Measurements from ENCODE around the gene MARCHF2. TPM values are rescaled to one million over a fixed set of nuclear protein-coding genes. Genes with fewer than 3 reads are reported as not detected.

The MARCHF2 gene
- total RNA-seq, 6 experiments from 2014 or later, result 22.5 to 146 (median 32.3) TPM

DNA sequence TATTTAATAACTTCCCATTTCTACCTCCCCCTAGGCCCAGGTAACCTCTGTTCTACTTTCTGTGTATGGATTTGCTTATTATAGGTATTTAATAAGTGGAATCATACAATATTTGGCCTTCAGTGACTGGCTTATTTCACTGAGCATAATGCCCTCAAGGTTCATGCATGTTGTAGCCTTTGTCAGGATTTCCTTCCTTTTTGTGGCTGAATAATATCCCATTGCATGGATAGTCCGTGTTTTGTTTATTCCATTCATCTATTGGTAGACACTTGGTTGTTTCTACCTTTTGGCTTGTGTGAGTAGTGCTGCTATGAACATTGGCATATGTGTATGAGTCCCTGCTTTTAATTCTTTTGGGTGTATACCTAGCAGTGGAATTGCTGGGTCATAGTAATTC is 41.1 kb downstream of the MARCHF2 start:
- no peaks in the 10 kb centered on the region for H3K9me3 ChIP-seq
- no peak for ATAC-seq
- H3K27ac ChIP-seq, result no peak overlapping the region
- H3K36me3 ChIP-seq, result peaks cover 0 to 22% (median 10%) of the 10 kb centered on the region in 4 donors
- intact Hi-C loops (cut with DNase I), result no loop called here
- H3K4me3 ChIP-seq, result no peak overlapping the region
- WGBS (ENCODE audit: insufficient coverage, low coverage, low lambda C conversion rate, missing lambda C conversion rate), result 55% methylated on average over 1 of the region's 1 CpG
- H3K27me3 ChIP-seq, result no peaks in the 10 kb centered on the region
- DNase-seq, result no peak
- TF ChIP-seq POLR2A (IDR thresholded peaks at IDR 0.05), result no peak
- TF ChIP-seq, protein P1, sequence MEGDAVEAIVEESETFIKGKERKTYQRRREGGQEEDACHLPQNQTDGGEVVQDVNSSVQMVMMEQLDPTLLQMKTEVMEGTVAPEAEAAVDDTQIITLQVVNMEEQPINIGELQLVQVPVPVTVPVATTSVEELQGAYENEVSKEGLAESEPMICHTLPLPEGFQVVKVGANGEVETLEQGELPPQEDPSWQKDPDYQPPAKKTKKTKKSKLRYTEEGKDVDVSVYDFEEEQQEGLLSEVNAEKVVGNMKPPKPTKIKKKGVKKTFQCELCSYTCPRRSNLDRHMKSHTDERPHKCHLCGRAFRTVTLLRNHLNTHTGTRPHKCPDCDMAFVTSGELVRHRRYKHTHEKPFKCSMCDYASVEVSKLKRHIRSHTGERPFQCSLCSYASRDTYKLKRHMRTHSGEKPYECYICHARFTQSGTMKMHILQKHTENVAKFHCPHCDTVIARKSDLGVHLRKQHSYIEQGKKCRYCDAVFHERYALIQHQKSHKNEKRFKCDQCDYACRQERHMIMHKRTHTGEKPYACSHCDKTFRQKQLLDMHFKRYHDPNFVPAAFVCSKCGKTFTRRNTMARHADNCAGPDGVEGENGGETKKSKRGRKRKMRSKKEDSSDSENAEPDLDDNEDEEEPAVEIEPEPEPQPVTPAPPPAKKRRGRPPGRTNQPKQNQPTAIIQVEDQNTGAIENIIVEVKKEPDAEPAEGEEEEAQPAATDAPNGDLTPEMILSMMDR (IDR thresholded peaks at IDR 0.05), result no peak
- H3K4me1 ChIP-seq, result peaks cover 5 to 68% (median 26%) of the 10 kb centered on the region in 4 donors

DNA sequence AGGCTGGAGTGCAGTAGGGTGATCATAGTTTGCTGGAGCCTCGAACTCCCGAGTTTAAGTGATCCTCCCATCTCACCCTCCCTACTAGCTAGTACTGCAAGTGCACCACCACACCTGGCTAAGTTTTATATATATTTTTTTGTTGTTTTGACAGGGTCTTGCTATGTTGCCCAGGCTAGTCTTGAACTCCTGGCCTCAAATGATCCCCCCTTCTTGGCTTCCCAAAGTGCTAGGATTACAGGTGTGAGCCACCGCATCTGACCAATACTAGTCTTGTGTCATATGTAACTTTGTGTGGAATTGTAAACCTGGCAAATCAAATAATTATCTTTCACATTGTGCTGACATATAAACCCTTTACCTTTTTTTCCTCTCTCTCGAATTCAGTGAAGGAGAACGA is 41.9 kb downstream of the MARCHF2 start:
- H3K9me3 ChIP-seq, result no peaks in the 10 kb centered on the region
- H3K4me3 ChIP-seq, result no peak overlapping the region
- no peak overlapping the region for H3K27ac ChIP-seq
- intact Hi-C loops (cut with DNase I), result no loop called here
- H3K27me3 ChIP-seq, result no peaks in the 10 kb centered on the region
- ATAC-seq, result no peak
- DNase-seq, result no peak
- 73% methylated on average over 5 of the region's 5 CpGs for WGBS (ENCODE audit: insufficient coverage, low coverage, low lambda C conversion rate, missing lambda C conversion rate)
- peaks cover 0 to 22% (median 10%) of the 10 kb centered on the region in 4 donors for H3K36me3 ChIP-seq
- TF ChIP-seq, protein P1 (IDR thresholded peaks at IDR 0.05), result no peak
- TF ChIP-seq POLR2A (IDR thresholded peaks at IDR 0.05), result no peak
- H3K4me1 ChIP-seq, result peaks cover 6 to 72% (median 28%) of the 10 kb centered on the region in 4 donors

DNA sequence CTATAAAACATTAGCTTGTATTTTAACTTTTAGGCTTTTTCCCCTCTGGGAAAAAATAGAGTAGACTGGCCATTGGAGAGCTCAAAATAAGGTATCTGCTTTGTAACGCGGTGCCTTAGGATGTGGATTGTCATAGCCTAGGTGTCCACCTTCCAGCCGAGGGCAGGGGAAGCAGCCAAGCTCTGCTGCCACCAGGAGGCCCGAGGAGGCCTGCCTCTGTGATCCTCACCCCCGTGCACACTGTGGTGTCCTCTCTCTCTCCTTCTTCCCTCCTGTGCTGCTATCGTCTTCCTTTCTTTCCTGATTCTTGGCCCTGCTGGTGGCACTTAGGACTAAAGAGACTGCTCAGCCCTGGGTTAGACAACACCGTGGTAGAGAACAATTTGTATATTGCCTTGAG is 43.0 kb downstream of the MARCHF2 start:
- Histone ChIP-seq H3K27me3 (no peaks in the 10 kb centered on the region), H3K9me3 (no peaks in the 10 kb centered on the region), H3K4me3 (no peak overlapping the region), H3K4me1 (peaks cover 6 to 71% (median 29%) of the 10 kb centered on the region in 4 donors), H3K27ac (no peak overlapping the region), H3K36me3 (peaks cover 0 to 22% (median 10%) of the 10 kb centered on the region in 4 donors)
- intact Hi-C loops (cut with DNase I), result no loop called here
- no peak for TF ChIP-seq POLR2A (IDR thresholded peaks at IDR 0.05)
- TF ChIP-seq, protein P1 (IDR thresholded peaks at IDR 0.05), result peak in 2 of 4 donors; percentile 5 to 6
- ATAC-seq (peak in 2 of 4 donors; percentile 28 to 42), DNase-seq (no peak)
- 51% methylated on average over 7 of the region's 7 CpGs for WGBS (ENCODE audit: insufficient coverage, low coverage, low lambda C conversion rate, missing lambda C conversion rate)

DNA sequence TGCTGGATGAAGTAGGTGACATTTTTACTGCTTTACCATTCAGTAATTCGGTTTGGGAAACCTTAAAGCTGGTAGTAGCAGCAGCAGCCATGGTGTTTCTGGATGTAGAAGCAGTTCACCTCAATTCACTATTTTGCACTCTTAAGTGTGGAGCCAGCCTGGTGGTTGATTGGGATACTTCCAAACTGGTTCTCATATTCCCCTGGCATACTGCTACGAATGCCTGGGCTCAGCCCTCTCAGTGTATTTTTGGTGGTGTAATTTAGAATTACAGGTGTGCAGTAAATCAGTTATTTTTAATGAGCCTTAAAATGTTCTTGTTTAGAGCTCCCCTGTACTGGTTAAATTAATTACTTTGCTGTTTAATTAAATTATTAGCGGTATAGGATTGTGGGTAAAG is 44.1 kb downstream of the MARCHF2 start:
- DNase-seq (no peak), ATAC-seq (no peak)
- no peak overlapping the region for H3K4me3 ChIP-seq
- no peaks in the 10 kb centered on the region for H3K9me3 ChIP-seq
- intact Hi-C loops (cut with DNase I), result no loop called here
- no peaks in the 10 kb centered on the region for H3K27me3 ChIP-seq
- 75% methylated on average over 3 of the region's 3 CpGs for whole genome bisulfite sequencing (ENCODE audit: insufficient coverage, low coverage, low lambda C conversion rate, missing lambda C conversion rate)
- H3K27ac ChIP-seq, result no peak overlapping the region
- peaks cover 2 to 60% (median 22%) of the 10 kb centered on the region in 4 donors for H3K4me1 ChIP-seq
- TF ChIP-seq, protein P1 (IDR thresholded peaks at IDR 0.05), result no peak
- TF ChIP-seq POLR2A (IDR thresholded peaks at IDR 0.05), result no peak
- H3K36me3 ChIP-seq, result peaks cover 0 to 22% (median 10%) of the 10 kb centered on the region in 4 donors

DNA sequence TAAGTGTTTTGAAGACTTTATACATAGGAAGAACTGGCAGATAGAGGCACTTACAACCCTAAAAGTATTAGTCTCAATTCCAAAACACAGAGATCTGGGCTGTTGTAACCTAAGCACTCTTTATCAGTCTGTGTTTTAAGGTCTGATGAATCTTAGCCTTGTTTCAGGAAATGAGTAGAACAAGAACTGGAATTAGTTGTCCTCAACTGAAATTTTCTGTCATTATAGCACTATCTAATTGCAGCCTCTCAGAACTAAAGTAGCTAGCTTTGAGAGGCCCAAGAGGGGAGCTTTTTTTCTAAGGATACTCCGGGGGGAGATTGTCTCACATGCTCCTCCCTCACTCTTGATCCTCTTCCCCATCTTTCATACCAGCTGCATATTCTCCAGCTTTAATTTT is 44.7 kb downstream of the MARCHF2 start:
- Histone ChIP-seq H3K9me3 (no peaks in the 10 kb centered on the region), H3K36me3 (peaks cover 0 to 27% (median 10%) of the 10 kb centered on the region in 4 donors), H3K4me1 (peaks cover 0 to 54% (median 17%) of the 10 kb centered on the region in 4 donors), H3K27me3 (no peaks in the 10 kb centered on the region), H3K27ac (no peak overlapping the region), H3K4me3 (no peak overlapping the region)
- ATAC-seq (no peak), DNase-seq (no peak)
- intact Hi-C loops (cut with DNase I), result no loop called here
- no peak for TF ChIP-seq POLR2A (IDR thresholded peaks at IDR 0.05)
- TF ChIP-seq, protein P1 (IDR thresholded peaks at IDR 0.05), result no peak
- 56% methylated on average over 1 of the region's 1 CpG for whole genome bisulfite sequencing (ENCODE audit: insufficient coverage, low coverage, low lambda C conversion rate, missing lambda C conversion rate)
